Measurements from ENCODE around the gene PMEPA1.

The PMEPA1 gene

DNA sequence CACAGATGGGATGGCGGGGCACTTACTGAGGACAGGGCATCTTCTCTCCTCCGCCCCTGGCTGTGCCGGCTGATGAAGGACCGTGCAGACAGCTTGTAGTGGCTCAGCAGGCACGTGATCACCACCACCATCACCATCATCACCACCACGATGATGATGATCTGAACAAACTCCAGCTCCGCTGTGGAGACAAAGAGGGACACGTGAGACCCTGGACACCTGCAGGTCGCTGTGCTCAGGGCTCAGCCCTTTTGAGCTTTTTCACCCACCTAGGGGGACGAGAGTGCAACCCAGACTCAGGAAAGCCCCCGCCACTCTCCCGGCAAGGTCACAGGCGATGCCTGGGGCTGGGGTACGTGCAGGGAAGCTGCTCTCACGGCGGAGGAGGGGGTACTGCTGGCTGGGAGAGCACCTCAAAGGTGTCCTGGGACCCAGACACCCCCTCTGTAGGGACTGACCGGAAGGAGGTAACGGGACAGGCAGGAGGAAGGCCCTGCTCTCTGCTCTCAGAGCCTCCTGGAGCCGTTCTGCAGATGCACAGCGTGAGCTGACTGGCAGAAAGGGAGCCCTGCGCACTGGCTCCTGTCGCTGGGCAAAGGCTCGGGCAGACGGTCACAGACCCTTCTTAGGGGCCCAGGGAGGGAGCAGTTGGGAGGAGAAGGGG is 50.2 kb downstream of the PMEPA1 start:
- DNase-seq, result no peak

GRCh38 chr20:57658833-57659516 is 50.8 kb downstream of the PMEPA1 start:
- no peak for DNase-seq

GRCh38 chr20:57658447-57658832 is 51.4 kb downstream of the PMEPA1 start:
- no peak for DNase-seq

- no peak for DNase-seq
Measured at GRCh38 chr20:57657535-57658446, 52.0 kb downstream of the PMEPA1 start.

DNA sequence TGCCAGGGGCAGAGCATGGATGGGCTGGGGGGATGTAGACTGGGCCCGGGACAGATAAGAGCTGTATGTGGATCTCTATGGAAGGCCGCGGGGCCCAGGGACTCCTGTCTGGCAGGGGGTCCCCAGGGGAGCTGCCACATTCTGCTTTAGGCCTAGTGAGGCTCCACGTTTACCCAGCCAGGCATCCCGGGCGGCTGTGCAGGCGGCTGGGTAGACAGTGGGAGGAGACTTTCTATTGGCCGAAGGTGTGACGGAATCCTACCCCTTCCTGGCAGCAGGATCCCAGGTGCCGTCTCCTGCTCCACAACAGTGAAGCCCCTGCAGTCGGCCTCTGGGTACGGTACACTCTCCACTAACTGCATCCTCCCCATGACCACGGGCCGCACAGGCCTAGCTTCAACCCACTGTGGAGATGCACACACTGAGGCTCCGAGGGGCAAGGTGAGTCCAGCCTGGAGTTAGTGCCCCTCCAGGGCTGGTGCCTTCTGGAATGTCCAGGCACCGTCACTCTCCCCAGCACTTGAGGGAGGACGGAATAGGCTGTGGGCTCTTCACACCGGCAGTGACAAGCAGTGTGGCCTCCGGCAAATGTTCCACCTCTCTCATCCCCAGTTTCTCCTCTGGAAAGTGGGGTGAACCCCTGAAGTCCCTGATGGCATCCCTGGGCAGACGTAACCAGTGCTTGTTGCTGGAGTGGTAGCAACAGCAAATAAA is 52.8 kb downstream of the PMEPA1 start:
- no peak for DNase-seq

GRCh38 chr20:57656252-57656820 is 53.5 kb downstream of the PMEPA1 start:
- no peak for DNase-seq

DNA sequence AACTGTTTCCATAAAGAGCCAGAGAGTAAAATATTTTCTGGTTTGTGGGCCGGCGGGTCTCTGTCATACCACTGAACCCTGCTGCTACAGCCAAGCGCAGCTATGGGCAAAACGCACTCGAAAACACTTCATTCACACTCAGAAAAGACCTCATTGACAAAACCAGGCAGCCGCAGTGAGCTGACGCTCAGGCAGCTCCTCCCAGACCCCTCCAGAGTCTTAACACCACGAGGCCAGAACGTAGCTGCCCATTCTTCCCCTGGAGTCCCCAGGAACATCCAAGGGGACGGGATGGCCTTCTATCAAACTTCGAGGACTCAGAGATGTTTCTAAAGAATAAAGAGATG is 54.0 kb downstream of the PMEPA1 start:
- DNase-seq, result no peak

DNA sequence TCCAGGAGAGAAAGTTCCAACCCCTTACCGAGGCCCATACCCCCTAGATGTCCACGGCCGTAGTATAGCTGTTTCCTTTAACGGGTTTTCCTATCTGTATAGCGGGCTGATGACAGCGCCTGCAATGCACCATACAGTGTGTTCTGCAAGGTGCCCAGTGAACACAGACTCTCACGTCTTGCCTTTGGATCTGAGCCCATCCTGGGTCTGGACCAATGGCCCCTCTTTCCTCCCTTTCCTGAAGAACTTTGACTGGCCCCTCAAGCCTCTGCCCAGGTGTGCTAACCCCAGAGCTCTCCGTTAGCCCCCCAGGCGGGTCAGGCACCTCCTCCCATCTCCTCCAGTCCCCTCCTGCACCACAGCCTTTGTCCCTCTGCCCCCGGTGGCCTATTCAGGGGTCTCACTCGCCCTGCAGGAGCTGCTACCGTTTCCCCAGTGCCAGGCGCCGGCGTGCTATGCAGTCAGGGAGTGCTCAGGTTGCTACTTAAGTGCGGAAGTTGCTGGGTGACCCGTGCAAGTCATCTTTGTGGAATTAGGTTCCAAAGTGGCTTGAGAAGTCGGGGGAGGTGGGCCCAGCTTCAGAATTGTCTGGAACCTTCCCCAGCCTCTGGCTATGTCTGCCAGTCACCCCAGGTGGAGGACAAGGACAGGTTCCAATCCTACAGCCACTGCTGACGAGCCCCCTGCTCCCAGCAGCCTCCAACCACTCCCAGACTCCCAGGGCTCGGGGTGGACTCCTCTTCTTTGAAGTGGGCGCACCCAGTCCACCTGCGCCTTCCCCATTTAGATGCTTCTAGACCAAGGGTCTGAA is 54.6 kb downstream of the PMEPA1 start:
- no peak for DNase-seq

GRCh38 chr20:57654363-57654997 is 55.3 kb downstream of the PMEPA1 start:
- peak; percentile 73 for DNase-seq

- no peak for DNase-seq
Measured at GRCh38 chr20:57653910-57654309, 55.9 kb downstream of the PMEPA1 start.

- no peak for DNase-seq
Measured at GRCh38 chr20:57653546-57653900, 56.3 kb downstream of the PMEPA1 start.

DNA sequence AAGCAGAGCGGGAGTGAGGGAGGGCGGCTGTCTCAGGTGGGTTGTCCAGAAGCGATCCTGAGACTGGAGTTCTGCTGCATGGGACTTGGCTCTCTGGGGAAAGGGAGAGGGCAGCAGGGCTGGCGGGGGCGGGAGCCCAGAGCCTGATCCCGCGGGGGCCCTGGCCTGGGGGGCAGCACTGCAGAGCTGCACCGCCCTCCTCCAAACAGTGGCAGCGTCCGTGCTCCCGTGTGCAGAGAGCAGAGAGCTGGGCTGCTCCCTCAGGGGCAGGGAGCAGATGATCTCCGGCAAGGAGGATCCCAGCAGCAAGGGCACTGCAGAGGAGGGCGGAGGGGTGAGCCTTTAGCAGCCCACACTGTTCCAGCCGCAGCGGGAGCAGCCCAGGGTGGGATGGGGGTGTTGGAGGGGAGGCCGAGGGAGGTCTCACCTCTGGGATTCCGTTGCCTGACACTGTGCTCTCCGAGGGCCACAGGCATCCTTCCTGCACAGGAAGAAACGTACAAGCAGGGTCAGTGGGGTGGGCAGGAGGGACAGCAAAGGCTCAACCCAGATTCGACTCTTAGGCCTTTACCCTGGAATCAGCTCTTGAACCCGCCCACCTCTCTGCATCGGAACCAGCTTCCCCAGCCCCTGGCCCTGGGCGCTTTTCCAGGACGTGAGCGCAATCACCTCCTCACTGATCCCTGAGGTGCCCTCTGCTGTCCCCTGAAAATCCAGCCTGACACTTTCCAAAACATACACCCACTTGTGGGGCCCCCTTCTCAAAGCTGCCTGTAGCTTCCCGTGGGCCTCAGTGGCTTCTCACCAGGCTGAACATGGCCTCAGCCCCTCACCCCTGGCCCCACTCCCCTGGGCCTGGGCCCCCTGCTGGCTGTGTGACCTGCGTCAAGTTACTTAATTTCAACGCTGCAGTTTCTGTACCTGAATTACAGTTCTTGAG is 56.9 kb downstream of the PMEPA1 start:
- DNase-seq, result no peak

- DNase-seq, result no peak
Measured at GRCh38 chr20:57651881-57652605, 57.8 kb downstream of the PMEPA1 start.

DNA sequence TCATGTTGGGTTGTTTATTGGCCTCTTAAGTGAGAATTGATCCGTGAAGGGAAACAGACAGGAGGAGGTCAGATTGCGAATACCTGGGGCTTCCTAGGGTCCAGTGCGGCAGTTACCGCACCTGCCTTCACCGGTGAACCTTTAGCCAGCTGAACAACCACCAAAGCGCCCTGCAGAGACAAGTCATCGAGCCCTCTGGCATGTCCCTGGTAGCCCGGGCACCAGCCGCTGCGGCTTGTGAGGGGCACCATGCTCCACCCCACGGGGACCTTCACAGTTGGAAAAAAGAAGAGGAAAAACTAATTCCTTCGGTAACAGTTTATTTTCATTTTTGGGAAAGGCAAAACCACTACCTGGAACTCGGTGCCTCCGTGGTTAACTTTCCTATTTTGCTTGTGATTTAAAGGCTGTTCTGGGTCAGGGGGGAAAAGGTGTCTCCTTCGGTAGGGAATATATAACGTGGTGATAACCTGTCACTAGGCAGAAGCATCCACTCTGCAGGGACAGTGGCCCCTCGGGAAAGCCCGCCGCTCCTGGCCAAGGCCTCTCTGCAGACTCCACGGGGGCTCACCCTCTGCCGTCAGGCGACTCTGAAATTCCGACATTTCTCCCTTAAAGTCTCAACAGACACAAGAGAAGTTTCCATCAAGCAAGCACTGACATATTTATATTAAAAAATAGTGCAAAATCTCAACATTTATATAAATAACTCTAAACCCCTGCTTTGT is 58.9 kb downstream of the PMEPA1 start:
- DNase-seq, result no peak

GRCh38 chr20:57650266-57650665 is 59.5 kb downstream of the PMEPA1 start:
- DNase-seq, result no peak

- no peak for DNase-seq
Measured at GRCh38 chr20:57649617-57650015, 60.2 kb downstream of the PMEPA1 start.

- DNase-seq, result no peak
Measured at GRCh38 chr20:57648878-57649616, 60.8 kb downstream of the PMEPA1 start.
